NOMO-1 treated with dmso at 0.1 percent for 144 hours (cell line): ENCODE measurements around the gene OR6S1.
"Not testable (repeated sequence)": the region's sequence is repeated elsewhere in the genome, so short reads cannot be mapped to it uniquely, and the experiment has no call there.

Experiments used
- DNase-seq: peaks from one replicate; lab custom pipeline; 2025; ENCODE audit not compliant: unreplicated experiment; lab: John Stamatoyannopoulos, UW

OR6S1 gene

DNA sequence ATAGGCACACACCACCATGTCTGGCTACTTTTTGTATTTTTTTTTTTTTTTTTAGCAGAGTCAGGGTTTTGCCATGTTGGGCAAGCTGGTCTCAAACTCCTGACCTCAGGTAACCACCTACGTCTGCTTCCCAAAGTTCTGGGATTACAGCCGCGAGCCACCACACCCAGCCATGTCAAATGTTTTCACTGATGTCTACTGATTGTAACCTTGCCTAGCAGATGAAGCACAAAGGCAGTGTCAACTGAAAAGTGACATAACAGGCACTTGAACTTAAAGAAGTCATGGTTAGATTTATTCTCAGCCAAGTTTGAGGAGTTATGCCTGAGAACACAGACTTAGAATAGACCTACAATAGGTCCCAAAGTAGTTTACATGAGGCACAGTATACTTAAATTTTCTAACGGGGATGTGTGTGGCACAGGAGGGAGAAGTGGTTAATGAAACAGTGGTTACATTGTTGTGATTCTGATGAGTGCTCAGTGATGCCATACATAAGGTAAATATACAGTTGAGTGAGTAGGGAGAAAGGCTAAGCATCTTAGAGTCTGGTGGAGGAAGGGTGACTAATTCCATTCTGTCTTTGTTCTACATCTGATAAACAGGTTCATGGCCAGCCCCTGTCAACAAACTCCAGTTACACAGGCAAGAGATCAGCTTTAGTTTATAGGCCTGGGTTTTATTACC is 30.2 kb upstream of the OR6S1 start:
- no peak for DNase-seq

DNA sequence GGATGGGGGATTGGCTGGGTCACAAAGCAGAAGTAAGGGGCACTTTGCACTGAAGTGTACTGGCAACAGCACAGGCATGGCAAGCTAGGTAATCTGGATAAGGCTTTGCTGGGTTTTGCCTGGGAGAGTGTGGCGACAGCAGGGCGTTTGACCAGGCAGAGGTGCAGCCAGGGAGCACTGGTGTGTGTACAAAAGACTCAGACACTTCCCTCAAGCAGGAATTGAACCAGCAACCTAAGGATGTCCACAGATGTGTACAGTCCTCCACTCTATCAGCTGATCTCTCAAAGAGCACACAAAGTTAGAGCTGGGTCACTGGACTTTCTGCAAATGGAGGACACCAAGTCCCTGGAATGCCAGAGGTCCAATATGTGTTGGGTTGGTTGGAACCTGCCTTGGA is 27.5 kb upstream of the OR6S1 start:
- no peak for DNase-seq

DNA sequence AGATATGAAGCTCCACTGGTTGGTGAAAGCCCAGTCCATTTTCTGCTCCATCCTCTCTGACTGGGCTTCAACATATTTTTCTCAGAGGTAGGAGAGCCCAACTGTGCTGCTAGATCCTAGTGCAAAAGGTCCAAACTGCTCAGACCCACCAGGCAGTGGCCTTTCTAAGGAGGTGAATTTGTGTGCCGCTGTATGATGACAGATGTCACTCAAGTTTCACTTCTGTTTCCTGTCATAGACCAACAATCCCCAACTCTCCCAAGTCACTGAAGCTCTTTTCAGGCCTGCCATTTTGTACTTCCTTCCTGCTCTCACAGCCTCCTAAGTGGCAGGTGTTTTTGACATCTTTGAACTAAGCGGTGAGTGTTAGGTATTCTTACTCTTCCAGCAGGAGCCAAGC is 26.5 kb upstream of the OR6S1 start:
- no peak for DNase-seq

DNA sequence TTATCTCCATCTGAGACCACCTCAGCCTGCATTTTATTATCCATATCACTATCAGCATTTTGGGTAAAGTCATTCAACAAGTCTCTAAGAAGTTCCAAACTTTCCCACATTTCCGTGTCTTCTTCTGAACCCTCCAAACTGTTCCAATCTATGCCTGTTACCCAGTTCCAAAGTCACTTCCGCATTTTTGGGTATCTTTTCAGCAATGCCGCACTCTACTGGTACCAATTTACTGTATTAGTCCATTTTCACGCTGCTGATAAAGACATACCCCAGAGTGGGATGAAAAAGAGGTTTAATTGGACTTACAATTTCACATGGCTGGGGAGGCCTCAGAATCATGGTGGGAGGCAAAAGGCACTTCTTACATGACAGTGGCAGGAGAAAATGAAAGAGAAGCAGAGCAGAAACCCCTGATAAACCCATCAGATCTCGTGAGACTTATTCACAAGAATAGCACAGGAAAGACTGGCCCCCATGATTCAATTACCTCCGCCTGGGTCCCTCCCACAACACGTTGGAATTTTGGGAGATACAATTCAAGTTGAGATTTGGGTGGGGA is 25.0 kb upstream of the OR6S1 start:
- not testable (repeated sequence) for DNase-seq

DNA sequence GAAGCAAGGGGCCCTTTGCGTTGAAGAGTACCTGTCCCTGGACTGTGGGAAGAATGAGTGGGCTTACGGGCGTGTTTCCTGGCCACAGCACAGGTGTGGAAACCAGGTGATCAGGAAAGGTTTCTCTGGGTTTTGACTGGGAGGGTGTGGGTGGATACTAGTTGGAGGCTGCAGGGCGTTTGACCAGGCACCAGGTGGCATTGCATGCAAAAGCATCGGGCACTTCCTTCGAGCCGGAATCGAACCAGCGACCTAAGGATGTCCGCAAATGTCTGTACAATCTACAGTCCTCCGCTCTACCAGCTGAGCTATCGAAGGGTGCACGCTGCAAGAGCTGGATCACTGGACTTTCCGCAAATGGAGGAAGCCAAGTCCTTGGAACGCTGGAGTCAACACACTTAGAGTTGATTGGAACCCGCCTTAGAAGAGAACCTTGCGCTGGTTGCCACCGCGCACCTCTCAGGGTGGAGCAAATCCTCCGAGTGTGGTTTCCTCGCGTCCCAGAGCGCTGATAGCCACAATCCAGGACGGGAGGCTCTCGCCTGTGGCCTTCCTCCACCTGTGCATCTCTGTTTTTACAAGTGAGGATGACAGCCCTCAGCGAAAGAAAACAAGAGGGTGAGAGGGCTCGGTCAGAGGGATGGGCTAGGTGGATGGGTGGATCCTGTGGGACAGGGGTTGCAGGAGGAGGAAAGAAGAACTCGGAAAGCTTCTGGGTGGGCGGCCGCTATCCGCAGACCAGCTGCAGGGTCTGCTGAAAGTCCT is 21.7 kb upstream of the OR6S1 start:
- peak; percentile 69 for DNase-seq

DNA sequence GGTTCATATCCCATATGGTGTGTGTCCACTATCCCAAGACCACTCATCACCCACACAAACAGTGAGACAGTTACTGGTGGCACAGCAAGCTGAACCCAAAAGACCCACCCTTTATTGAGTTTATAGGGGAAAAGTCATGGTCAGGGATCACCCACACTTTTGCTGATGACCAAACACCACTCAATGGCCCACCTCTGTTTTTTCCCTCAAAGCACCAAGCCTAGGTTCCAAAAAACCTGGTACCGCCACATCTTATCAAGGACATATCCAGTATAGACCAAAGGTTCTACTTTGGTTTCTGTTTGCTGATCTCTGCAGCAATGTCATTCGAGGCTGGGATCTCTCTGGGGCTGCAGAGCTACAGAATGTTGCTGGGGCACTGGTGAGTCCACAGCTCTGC is 19.7 kb upstream of the OR6S1 start:
- no peak for DNase-seq

DNA sequence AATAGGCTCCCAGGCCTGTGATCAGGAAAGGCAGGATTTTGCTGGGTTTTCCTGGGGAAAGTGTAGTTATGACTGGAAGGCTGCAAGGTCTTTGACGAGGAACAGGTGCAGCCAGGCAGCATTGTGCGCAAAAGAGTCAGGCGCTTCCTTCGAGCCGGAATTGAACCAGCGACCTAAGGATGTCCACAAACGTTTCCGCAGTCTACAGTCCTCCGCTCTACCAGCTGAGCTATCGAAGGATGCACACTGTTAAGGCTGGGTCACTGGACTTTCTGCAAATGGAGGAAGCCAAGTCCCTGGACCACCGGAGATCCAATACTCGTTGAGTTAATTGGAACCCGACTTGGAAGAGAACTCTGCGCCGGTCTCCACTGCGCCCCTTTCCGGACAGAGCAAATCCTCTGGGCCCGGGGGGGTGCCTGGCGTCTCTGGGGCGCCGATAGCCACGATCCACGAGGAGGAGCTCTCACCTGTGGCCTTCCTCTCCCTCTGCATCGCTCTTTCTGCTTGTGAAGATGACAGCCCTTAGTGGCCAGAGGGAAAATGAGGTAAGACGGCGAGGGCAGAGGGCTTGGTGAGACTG is 18.4 kb upstream of the OR6S1 start:
- no peak for DNase-seq

DNA sequence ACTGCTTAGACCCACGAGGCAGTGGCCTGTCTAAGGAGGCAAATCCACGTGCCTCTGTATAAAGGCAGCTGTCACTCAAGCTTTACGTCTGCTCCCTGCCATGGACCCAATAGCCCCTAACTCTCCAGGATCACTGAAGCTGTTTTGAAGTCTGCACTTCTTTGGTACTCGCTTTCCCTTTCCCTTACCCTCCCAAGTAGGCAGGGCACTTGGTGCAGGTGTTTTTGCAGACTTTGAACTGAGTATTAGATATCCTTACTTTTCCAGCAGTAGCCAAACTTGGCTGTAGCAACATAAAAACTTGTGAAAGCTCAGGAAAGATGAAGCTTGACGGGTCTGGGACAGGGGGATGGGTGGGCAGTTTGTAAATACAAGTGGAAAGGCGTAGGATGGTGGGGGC is 17.8 kb upstream of the OR6S1 start:
- DNase-seq: no peak

DNA sequence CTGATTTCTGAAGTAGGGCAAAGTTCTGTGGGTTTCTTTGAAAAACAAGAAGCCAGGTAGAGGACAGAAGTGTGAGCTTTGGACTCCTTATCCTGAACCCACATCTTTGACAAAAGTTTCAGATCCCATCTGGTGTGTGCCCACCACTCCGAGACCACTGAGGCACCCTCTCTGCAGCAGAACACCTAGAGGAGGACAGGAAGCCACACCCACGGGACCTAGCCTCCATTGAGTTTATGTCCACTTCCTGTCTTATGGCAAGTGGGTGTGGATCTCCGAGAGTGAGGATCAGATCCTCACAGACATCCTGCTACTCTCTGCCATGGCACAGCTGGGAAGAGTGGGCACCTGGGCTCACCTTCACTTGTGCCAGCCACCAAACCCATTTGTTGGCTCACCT is 16.8 kb upstream of the OR6S1 start:
- DNase-seq: no peak

DNA sequence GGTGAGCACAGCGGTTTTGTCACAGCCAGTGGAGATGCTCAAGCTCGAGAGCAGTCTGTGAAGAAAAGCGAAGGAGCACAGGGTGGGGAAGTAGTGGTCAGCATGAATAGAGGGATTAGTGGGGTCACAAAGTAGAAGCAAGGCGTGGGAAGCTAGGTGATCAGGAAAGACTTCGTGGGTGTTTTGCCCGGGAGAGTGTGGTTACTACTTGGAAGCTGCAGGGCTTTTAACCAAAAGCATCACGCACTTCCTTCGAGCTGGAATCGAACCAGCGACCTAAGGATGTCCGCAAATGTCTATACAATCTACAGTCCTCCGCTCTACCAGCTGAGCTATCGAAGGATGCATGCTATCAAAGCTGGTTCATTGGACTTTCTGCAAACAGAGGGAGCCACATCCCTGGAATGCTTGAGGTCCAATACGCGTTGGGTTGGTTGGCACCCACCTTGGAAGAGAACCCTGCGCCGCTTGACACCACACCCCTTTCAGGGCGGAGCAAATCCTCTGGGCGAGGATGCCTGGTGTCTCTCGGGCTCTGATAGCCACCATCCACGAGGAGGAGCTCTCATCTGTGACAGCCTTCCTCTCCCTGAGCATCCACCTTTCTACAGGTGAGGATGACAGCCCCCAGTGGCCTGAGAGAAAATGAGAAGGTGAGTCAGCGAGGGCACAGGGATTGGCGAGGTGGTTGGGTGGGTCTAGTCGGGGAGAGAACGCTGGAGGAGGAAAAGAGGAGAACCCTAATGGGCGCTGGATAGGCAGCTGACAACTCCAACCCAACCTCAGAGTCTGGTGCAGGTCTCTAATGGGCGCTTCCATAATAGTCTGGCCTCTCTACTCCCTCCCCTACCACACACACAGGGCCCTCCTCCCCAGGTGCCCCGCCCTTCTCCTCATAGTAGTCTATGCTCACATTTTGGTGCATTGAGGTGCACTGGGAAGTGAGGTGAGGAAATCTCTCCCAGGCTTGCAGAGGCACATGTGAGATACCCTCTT is 16.0 kb upstream of the OR6S1 start:
- no peak for DNase-seq

DNA sequence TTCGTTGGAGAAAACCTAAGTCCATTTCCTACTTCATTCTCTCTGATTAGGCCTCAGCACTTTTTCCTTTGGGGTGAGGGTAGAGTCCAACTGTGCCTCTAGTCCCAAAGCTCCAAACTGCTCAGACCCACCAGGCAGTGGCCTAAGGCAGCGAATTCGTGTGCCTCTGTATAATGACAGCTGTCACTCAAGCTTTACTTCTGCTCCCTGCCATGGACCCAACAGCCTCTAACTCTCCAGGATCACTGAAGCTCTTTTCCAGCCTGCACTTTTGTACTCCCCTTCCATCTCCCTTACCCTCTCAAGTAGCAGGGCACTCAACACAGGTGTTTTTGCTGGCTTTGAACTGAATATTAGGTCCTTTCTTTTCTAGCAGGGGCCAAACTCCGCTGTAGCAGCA is 14.8 kb upstream of the OR6S1 start:
- DNase-seq: no peak

DNA sequence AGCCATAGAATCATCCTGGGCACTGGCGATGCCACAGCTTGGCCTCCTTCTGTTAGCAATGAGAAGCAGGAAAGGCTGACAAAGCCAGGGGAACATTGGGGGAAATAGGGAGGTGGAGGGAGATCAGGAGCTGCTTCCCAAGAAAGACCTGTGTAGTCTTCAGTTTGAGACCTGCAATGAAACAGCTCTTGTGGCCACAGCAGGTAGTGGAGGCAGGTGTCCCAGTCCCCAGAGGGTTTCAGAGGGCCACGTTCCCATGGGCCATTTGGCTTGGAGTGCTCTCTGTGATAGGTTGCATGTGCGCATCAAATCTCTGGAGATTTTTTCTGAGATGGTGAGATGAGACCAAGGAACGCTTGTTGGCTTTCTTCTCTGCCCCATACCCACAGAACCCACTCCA is 14.4 kb upstream of the OR6S1 start:
- DNase-seq: no peak

DNA sequence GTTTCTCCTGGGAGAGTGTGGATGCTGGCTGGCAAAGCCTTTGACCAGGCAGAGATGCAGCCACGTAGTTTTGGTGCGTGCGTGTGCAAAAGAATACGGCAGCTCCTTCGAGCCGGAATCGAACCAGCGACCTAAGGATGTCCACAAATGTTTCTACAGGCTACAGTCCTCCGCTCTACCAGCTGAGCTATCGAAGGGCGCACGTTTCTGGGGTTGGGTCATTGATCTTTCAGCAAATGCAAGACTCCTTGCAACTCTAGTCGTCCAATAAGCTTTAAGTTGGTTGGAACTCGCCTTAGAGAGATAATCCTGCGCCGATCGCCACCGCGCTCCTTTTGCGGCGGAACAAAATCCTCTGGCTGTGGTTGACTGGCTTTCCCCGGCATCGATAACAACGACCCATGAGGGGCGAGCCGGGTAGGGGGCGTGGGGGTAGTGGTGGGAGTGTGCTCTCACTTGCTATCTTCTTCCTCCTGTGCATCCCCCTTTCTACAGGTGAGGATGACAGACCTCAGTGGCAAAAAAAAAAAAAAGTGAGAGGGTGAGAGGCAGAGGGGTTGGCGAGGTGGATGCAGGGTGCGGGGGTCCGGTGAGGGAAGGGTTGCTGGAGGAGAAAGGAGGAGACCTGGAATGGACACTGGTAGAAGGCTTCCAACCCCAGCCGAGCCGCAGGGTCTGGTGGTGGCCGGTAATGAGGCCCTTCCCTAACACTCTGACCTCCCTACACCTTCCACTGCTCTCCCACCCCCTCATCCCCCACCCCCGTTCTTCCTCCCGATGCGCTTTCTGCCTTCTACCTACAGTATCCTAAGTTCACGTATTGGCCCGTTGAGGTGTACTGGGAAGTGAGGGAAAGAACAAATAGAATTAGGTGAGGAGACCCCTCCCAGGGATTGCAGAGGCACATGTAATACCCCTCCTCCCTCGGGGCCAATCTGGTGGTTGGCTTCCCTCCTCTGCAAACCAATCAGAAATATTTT is 11.8 kb upstream of the OR6S1 start:
- DNase-seq: no peak

DNA sequence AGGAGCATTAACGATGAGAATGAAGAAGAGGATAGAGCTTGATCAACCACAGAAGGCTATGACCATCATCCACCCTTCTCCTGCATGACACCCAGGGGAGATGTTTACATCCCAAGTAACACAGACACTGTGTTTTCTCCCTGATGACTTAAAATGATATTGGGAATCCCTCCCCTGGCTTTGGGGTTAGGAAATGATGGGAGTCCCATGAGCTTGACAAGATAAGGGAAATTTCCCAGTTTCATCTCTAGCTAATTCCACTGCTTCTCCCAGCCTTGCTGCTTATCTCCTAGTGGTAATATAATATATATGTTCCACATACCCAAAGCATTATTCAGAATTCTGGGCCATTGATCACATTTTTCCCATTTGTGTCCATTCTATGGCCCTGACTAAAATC is 4.0 kb upstream of the OR6S1 start:
- DNase-seq: no peak

DNA sequence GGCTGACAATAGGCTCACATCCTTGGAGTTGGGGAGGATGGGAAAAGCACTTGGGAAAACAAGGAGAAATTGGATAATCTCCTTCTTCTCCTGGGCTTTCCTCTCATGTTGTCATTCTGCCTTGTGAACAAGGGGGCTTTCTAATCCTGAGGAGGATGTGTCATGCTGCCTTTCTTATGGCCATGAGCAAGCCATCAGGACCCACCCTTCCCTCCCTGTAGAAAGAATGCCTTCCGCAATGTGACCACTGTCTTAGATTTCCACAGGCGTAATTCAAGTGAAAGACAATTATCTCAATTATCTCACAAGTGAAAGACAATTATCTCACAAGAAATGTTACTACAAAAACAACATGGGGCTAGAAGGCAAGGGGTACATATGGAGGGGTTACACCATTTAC is 3.0 kb upstream of the OR6S1 start:
- DNase-seq: no peak

DNA sequence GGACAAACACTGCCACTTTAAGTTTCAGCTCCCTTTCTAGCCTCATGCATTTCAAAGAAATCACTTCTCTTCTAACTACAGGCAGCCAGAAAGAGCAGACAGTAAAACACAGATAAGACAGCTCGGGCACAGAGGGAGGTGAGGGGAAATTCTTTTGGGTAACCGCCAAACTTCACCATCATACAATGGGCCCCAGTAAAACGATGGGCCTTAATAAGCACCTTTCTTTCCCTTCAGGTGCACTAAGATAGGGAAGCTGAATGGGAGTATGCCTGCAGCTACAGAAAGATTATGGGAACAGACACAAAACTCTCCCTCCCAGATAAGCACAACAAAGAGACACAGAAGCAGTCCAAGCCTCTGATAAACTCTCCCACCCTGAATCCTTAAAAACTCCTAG is 1.3 kb upstream of the OR6S1 start:
- not testable (repeated sequence) for DNase-seq

DNA sequence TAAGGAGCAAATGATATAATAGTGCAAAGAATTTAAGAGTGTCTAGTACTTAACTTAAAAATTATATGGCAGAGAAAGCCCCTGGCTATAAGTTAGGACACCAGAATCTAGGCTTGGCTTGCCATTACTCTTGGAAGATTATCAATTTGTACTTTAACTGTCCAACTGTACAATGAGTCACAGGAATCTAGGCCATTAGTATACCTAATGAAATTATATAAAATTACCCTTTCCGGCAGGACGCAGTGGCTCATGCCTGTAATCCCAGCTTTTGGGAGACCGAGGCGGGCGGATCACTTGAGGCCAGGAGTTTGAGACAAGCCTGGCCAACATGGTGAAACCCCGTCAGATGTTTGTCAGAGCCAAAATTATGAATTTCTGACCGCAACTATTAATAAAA is 691 bp upstream of the OR6S1 start:
- no peak for DNase-seq

DNA sequence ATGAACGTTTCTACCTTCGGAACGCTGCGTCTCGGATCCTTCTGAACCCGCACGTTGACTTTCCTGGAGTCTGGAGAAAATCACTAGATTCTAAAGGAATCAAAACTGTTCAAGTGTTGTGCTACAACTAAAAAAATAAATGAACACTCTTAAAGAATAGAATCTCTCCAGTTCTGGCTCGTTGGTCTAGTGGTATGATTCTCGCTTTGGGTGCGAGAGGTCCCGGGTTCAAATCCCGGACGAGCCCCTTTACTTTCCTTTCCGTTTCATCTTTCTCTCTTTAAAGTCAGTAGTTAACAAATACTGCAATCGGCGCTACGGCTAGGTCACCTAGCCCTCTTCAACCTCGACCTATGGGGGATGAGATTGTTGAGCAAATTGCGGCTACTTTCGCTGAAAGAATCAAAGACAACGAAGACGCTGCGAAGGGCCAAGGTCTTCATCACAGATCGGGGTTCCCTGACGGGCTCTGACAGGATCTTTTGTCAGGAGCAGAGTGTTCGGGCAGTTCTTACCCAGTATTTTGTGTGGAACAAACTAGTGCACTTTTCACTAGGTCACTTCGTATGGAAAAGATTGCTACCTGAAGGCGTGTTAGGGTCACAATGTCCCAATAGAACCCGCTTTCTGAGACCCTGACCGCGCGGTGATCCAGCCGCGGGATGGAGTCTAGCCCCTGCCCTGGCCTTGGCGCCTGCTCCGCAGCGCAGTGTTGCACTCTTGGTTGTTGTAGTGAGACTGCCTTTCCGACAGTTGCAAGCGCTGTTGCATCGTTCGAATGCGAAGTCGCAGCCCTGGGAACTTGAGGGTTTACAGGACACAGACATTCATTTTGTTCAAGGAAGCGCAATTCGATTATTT is 8.4 kb downstream of the OR6S1 start:
- peak; percentile 48 for DNase-seq

DNA sequence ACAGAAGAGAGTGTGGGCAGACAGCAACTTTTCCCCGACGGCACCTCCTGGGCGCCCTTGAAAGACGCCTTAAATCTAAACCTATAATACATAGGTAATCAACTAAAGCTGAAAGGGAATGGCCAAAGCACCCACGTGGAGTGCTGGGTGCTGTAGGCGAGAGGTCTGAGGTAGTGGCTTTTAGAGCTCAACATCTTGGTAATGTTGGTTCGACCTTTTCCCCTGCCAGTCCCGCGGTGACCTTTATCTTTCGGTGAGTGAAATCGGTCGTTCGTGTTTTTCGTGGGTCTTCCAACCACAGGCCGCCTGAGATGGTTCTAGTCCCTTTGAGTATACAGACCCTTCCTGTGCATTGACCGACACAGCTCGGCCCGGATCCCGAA is 9.1 kb downstream of the OR6S1 start:
- no peak for DNase-seq
